ENCODE results near the gene CYB5R4.

The CYB5R4 gene

DNA sequence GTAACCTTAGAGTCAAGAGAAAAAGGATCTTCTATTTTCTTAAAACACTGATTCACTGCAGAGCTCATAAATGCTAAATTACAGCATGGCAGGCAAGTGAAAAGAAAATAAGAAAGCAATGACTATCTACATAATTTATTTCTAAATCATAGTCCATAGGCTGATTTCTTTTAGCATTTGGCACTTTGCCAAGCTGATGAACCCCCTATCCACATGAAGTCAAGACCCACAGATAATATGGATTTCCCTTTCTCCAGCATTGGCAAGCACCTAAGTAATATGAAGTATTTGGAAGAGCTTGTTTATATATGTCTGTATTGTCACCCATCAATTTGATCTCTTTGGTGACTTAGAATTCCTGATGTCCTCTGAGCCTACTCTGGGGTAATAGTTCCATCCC, 126.2 kb downstream of the CYB5R4 start:
- no peak for DNase-seq

DNA sequence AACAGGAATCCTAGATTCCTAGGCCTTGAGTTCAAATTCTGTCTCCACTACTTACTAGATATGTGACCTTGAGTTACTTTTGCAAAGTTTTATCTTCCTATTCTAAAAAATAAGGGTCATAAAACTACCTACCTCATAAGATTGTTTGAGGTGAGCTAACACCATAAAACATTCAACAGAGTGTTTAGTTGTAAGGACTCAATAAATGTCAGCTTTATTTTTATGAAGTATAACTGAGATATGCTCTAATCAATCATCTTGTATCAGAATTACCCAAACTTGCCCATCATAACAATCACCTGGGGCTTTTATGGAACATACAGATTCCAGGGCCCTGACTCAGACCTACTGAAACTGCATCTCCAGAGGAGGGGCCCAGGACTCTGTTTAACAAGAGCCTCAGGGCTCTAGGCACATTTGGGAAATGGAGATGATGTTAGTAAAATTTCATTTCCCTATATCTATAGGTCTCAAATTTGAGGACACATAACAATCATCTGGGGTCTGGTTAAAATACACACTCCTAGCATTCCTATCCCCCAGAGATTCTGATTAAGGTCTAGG, 138.6 kb downstream of the CYB5R4 start:
- DNase-seq: no peak

DNA sequence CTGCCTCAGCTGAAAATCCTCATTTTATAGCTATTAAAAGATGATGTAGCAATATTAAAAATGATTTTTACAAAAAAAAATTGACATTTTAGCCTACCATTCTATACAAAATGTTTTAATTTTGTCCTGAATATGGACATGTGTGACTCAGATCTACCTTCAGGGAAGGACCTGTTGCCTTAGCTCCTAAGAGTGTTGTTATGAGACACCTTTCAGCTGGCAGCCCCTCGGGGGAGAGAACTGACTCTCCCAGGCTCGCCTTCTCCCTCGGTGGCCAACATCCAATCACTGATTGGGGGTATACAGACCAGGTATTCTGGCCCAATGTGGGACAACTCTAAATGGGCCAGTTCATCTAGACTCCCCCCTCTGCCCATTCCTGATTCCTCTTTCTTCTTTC, 141.6 kb downstream of the CYB5R4 start:
- DNase-seq: no peak

DNA sequence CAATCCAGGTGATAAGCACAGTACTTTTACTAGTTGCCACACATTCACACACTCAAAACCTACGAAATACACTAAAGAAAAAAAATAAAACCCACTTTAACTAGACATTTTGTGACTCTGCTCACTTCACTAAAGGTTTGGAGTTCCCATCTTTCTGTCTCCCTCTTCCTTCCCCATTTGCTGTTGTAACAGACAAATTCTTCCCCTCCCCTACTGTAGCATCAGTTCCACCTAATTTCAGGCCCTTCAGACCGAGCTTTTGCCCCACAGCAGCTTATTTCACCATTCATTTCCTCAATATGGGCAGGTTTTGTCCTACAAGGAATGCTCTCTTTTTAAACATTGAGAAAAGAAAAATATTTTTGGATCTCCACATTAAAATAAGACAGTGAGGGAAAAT, 142.7 kb downstream of the CYB5R4 start:
- no peak for DNase-seq

DNA sequence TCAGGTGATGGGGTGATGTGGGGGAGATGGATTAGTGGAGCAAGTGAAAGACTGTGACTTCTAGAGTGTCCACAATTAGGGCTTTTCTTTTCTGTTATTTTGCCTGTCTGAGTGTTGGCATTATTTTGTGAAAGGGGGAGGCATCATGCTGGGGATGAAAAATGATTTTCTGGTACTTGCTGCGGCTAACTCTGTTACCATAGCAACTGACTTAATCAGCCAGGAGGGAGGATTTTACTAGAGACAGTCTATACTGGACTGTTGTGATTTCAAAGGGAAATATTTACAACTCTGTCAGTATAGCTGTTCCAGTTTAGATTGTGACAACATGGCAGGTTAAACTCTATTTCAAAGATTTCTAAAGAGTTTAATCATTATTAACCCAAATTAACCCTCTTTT, 143.6 kb downstream of the CYB5R4 start:
- DNase-seq: no peak

DNA sequence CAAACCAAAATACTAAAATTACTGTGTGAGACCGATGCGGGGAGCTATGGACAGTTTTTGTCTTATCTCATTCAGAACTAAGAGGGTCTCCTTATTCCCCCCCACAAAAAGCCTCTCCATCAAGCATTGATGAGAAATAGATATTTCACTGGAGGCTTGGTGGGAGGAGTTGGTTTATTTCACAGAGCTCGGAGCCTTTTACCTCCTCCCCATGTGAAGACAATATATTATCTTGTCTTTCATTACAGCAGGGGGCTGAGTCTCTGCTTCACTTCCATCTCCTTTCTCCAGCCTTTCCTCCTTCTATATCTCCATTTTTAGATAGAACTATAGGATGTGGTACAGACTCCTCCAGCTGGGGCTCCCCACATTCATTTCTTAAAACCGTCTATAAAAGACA, 144.2 kb downstream of the CYB5R4 start:
- DNase-seq: no peak

DNA sequence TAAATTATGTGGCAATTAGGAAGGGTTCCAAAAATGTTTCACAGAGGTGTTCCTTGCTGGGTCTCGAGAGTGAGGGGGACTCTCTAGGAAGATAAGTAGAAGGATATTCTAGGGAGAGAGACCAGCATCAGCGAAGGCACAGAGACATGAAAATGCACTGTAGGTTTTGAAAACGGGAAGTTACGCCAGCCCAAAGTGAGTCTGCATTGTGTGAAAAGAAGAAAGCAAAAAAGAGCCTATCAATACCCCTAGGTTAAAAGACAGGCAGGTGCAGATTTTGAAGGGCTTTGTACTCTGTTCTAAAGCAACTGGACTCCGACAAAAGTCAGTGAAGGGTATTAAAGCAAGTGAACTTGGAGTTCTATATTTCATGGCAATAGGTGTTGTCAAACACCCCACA, 148.4 kb downstream of the CYB5R4 start:
- no peak for DNase-seq

DNA sequence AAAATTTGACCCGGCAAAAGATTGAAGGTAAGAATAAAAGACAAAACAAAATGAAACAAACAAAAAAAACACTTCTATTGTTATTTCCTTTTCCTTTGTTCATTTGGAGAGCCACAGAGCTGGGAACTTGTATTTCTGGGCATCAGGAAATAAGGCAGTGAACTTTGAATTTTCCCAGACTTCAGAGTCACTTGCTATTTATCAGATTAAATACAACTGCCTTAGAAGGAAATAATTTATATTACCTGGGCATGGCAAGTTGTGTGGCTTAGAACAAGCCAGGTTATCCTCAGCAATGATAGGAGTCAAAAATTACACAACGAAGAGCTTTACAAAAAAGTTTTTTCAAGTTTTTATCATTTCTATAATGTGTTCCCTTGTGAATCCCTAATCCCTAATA, 153.9 kb downstream of the CYB5R4 start:
- no peak for DNase-seq

DNA sequence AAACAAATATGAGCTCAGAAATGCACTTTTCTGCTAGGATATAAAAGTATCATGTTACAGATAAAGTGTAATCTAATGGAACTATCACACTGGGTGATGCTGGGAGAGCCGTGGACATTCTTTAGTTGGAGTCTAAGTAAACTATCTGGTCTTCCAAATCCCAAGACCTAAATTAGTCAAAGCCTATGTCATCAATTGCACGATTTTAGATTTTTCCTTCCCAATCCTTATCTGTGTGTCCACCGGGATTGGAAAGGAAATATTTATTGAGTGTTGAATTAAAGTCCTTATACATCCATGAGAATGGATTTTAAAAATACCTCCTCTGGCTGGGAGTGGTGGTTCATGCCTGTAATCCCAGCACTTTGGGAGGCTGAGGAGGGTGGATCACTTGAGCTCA, 154.4 kb downstream of the CYB5R4 start:
- no peak for DNase-seq

DNA sequence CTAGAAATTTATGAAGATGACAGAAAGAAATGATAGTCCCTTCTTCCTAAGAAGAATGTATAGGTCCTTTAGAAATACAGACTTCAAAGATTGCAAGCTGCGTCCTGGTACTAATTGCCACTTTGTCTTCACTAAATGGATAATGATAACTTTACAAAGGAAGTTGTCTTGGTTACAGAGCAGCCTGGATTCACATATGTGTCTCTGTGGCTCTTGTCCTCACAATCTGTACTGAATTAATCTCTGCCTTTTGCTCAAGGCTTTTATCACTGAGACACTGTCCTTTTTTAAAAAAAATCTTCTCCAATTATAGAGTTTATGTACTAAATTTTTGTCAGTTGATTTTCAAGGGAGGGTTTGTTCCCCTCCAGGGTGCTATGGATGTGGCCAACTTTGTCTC, 156.5 kb downstream of the CYB5R4 start:
- no peak for DNase-seq

All from NCI-H774 (cell line).